DOHH2 (cell line): ENCODE measurements around the gene GYS2.

ENCODE experiments used
- H3F3A ChIP-seq: fragments of 200-600 bp; sonication (generic), shearing (Covaris generic); 2 replicates; pipeline ENCODE4 v1.6.0; 2016; ENCODE audit warnings: antibody characterized with exemption, mild to moderate bottlenecking; ENCODE audit not compliant: control insufficient read depth, insufficient read depth
- H3K27ac ChIP-seq: fragments of 200-600 bp; sonication (generic); 2 replicates; pipeline ENCODE4 v1.5.1; 2014; ENCODE audit warnings: low read depth, mild to moderate bottlenecking, low read length, moderate library complexity
- H3K27me3 ChIP-seq: fragments of 200-600 bp; sonication (generic); 2 replicates; pipeline ENCODE4 v1.6.1; 2014; ENCODE audit warnings: mild to moderate bottlenecking, low read length, mixed read lengths; ENCODE audit not compliant: control insufficient read depth
- H3K36me3 ChIP-seq: fragments of 200-600 bp; sonication (generic); 2 replicates; pipeline ENCODE4 v1.6.1; 2014; ENCODE audit warnings: mild to moderate bottlenecking, low read length, moderate library complexity, mixed read lengths; ENCODE audit not compliant: control insufficient read depth
- H3K4me1 ChIP-seq: fragments of 200-600 bp; sonication (generic); 2 replicates; pipeline ENCODE4 v1.6.1; 2014; ENCODE audit warnings: mild to moderate bottlenecking, low read length, mixed read lengths; ENCODE audit not compliant: control insufficient read depth
- H3K4me2 ChIP-seq: fragments of 200-600 bp; sonication (generic); 2 replicates; pipeline ENCODE4 v1.6.0; 2014; ENCODE audit warnings: mild to moderate bottlenecking, low read length, moderate library complexity
- H3K4me3 ChIP-seq: fragments of 200-600 bp; sonication (generic); 2 replicates; pipeline ENCODE4 v1.5.1; 2014; ENCODE audit warnings: mild to moderate bottlenecking, low read length, mixed read lengths
- H3K79me2 ChIP-seq: fragments of 200-600 bp; sonication (generic); 2 replicates; pipeline ENCODE4 v1.6.1; 2014; ENCODE audit warnings: mild to moderate bottlenecking, low read length, mixed read lengths; ENCODE audit not compliant: control insufficient read depth
- H3K9me2 ChIP-seq: fragments of 200-600 bp; sonication (generic); replicated peaks from 2 replicates; pipeline ENCODE4 v1.6.1; 2014; ENCODE audit warnings: mild to moderate bottlenecking, low read length, mixed read lengths; ENCODE audit not compliant: control insufficient read depth
- H3K9me3 ChIP-seq: fragments of 200-600 bp; sonication (generic); 2 replicates; pipeline ENCODE4 v1.6.1; 2014; ENCODE audit warnings: antibody characterized with exemption, low read length, mixed read lengths; ENCODE audit not compliant: control insufficient read depth, insufficient read depth
- H4K20me1 ChIP-seq: fragments of 200-600 bp; sonication (generic); 2 replicates; pipeline ENCODE4 v1.6.0; 2014; ENCODE audit warnings: low read depth, mild to moderate bottlenecking, antibody characterized with exemption, low read length, moderate library complexity; ENCODE audit not compliant: control insufficient read depth, insufficient read depth
- EZH2phosphoT487 ChIP-seq: fragments of 200-600 bp; sonication (generic); IDR thresholded peaks from 2 replicates; pipeline ENCODE4 v1.6.1; 2017; ENCODE audit warnings: borderline replicate concordance, mild to moderate bottlenecking, antibody characterized with exemption, low read length, moderate library complexity, mixed read lengths
- TF ChIP-seq, protein P1 (sequence below): fragments of 200-600 bp; sonication (generic); IDR thresholded peaks from one replicate; pipeline ENCODE4 v1.5.1; 2014; ENCODE audit warnings: antibody characterized with exemption, mild to moderate bottlenecking, low read depth, low read length; ENCODE audit not compliant: poor library complexity, severe bottlenecking

Gene GYS2

DNA sequence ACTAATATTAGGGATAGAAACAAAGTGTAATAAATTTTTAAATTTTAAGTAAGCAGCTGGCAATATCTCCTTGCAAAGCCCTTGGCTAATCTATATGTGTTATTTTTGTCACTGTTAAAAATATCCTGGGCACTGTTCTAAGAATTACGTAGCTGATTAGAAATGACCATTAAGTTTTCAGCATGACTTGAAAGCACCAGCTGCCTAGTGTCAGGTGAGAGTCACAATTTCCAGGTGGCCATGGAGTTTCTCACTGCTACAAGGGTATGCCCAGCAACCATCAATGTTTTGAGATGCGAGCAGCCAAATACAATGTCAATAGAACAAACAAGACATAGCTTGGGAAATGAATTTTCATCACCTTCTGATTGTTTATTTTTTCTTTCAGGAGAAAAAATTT is 23.3 kb upstream of the GYS2 start:
- no peaks in the 10 kb centered on the region for H3K27me3 ChIP-seq
- no peak overlapping the region for H3K4me3 ChIP-seq
- no peaks in the 10 kb centered on the region for H4K20me1 ChIP-seq
- no peak overlapping the region for H3K4me2 ChIP-seq
- no peaks in the 10 kb centered on the region for H3K4me1 ChIP-seq
- no peak overlapping the region for H3K27ac ChIP-seq
- H3F3A ChIP-seq, result peaks cover 14% of the 10 kb centered on the region
- TF ChIP-seq, protein P1, sequence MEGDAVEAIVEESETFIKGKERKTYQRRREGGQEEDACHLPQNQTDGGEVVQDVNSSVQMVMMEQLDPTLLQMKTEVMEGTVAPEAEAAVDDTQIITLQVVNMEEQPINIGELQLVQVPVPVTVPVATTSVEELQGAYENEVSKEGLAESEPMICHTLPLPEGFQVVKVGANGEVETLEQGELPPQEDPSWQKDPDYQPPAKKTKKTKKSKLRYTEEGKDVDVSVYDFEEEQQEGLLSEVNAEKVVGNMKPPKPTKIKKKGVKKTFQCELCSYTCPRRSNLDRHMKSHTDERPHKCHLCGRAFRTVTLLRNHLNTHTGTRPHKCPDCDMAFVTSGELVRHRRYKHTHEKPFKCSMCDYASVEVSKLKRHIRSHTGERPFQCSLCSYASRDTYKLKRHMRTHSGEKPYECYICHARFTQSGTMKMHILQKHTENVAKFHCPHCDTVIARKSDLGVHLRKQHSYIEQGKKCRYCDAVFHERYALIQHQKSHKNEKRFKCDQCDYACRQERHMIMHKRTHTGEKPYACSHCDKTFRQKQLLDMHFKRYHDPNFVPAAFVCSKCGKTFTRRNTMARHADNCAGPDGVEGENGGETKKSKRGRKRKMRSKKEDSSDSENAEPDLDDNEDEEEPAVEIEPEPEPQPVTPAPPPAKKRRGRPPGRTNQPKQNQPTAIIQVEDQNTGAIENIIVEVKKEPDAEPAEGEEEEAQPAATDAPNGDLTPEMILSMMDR, result no peak
- no peak for TF ChIP-seq EZH2phosphoT487
- no peaks in the 10 kb centered on the region for H3K79me2 ChIP-seq
- no peaks in the 10 kb centered on the region for H3K9me3 ChIP-seq
- no peaks in the 10 kb centered on the region for H3K9me2 ChIP-seq
- peaks cover 7% of the 10 kb centered on the region for H3K36me3 ChIP-seq

DNA sequence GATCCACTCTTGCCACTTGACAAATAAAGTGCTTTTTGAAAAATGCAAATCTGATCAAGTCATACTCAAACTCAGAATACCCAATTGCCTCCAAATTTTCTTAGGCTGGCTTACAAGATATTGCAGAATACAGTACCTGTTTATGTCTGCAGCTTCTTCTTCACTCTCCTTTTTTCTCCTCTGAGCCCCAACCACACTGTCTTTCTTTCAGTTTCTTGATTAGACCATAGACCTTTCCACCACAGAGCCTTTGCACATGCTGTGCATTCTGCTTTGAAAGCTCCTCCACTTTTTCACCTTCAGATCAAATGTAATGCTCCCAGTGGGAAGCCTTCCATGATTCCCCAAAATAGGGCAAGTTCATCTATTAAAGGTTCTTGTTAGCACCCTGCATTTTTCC is 13.9 kb upstream of the GYS2 start:
- TF ChIP-seq, protein P1, result no peak
- no peak for TF ChIP-seq EZH2phosphoT487
- no peaks in the 10 kb centered on the region for H3K9me2 ChIP-seq
- H3K27ac ChIP-seq, result no peak overlapping the region
- no peaks in the 10 kb centered on the region for H3K9me3 ChIP-seq
- no peak overlapping the region for H3K4me2 ChIP-seq
- H3K4me1 ChIP-seq, result no peaks in the 10 kb centered on the region
- no peaks in the 10 kb centered on the region for H3K27me3 ChIP-seq
- no peaks in the 10 kb centered on the region for H3F3A ChIP-seq
- no peaks in the 10 kb centered on the region for H3K36me3 ChIP-seq
- H4K20me1 ChIP-seq, result no peaks in the 10 kb centered on the region
- no peaks in the 10 kb centered on the region for H3K79me2 ChIP-seq
- no peak overlapping the region for H3K4me3 ChIP-seq

DNA sequence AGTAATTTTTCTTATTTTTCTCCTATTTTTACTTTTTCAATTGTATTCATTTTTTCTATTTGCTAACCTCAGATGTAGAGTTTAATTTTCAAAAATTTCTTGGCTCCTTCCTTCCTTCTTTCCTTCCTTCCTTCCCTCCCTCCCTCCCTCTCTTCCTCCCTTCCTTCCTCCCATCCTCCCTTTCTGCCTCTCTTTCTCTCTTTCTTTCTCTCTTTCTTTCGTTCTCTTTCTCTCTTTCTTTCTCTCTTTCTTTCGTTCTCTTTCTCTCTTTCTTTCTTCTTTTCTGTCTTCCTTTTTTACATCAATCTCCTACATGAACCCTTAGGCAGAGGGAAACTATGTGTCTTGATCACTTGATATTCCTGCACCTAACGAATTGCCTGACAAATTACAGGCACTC is 12.4 kb upstream of the GYS2 start:
- H3K27me3 ChIP-seq, result 0 out of 2 replicates have a peak, but pooled peaks cover 3% of the 10 kb centered on the region
- no peaks in the 10 kb centered on the region for H3F3A ChIP-seq
- TF ChIP-seq, protein P1, result no peak
- no peak for TF ChIP-seq EZH2phosphoT487
- no peak overlapping the region for H3K4me2 ChIP-seq
- no peaks in the 10 kb centered on the region for H3K79me2 ChIP-seq
- no peaks in the 10 kb centered on the region for H3K9me3 ChIP-seq
- H3K36me3 ChIP-seq, result no peaks in the 10 kb centered on the region
- H3K9me2 ChIP-seq, result no peaks in the 10 kb centered on the region
- H3K27ac ChIP-seq, result no peak overlapping the region
- H3K4me1 ChIP-seq, result no peaks in the 10 kb centered on the region
- H3K4me3 ChIP-seq, result no peak overlapping the region
- H4K20me1 ChIP-seq, result no peaks in the 10 kb centered on the region

- 0 out of 2 replicates have a peak, but pooled peaks cover 3% of the 10 kb centered on the region for H3K27me3 ChIP-seq
- no peaks in the 10 kb centered on the region for H3K9me2 ChIP-seq
- TF ChIP-seq EZH2phosphoT487, result no peak
- TF ChIP-seq, protein P1, result no peak
- H3K27ac ChIP-seq, result no peak overlapping the region
- no peaks in the 10 kb centered on the region for H3K36me3 ChIP-seq
- no peaks in the 10 kb centered on the region for H3K4me1 ChIP-seq
- H3K4me2 ChIP-seq, result no peak overlapping the region
- H3K4me3 ChIP-seq, result no peak overlapping the region
- H3K79me2 ChIP-seq, result no peaks in the 10 kb centered on the region
- H3K9me3 ChIP-seq, result no peaks in the 10 kb centered on the region
- H4K20me1 ChIP-seq, result no peaks in the 10 kb centered on the region
- H3F3A ChIP-seq, result no peaks in the 10 kb centered on the region
Observed at GRCh38 chr12:21615431-21615830, 10.8 kb upstream of the GYS2 start.
